GM18858 (cell line): Measurements from ENCODE around the gene GPRC5A.
"Not testable (repeated sequence)": the region's sequence is repeated elsewhere in the genome, so short reads cannot be mapped to it uniquely, and the experiment has no call there.

Experiments
- ATAC-seq: cut with Tn5 transposase; IDR thresholded peaks from one replicate; pipeline ENCODE4 v1.9.1; 2021; ENCODE audit not compliant: unreplicated experiment

Gene GPRC5A

GRCh38 chr12:12891080-12891880, at the start of gene GPRC5A:
TSS of gene GPRC5A (plus strand) at chr12:12891562. CDS start at chr12:12908250, 16,688 bp downstream.
- no peak for ATAC-seq

GRCh38 chr12:12845794-12846243, 45.5 kb upstream of the GPRC5A start:
- no peak for ATAC-seq

- not testable (repeated sequence) for ATAC-seq
These were observed 44.6 kb upstream of the GPRC5A start for GRCh38 chr12:12846780-12847179.

GRCh38 chr12:12853435-12853834, 37.9 kb upstream of the GPRC5A start:
- no peak for ATAC-seq

GRCh38 chr12:12859690-12860089, 31.7 kb upstream of the GPRC5A start:
- no peak for ATAC-seq

GRCh38 chr12:12864243-12864642, 27.1 kb upstream of the GPRC5A start:
- no peak for ATAC-seq

- ATAC-seq: no peak
These were observed 22.7 kb upstream of the GPRC5A start for GRCh38 chr12:12868477-12869235.

- ATAC-seq: no peak
These were observed 20.9 kb upstream of the GPRC5A start for GRCh38 chr12:12870465-12870864.

- ATAC-seq: no peak
These were observed 19.7 kb upstream of the GPRC5A start for GRCh38 chr12:12871587-12872138.

- ATAC-seq: no peak
These were observed 19.0 kb upstream of the GPRC5A start for GRCh38 chr12:12872139-12872933.

- ATAC-seq: no peak
These were observed 18.5 kb upstream of the GPRC5A start for GRCh38 chr12:12872934-12873275.

GRCh38 chr12:12874029-12874428, 17.3 kb upstream of the GPRC5A start:
- ATAC-seq: no peak

GRCh38 chr12:12875301-12875700, 16.1 kb upstream of the GPRC5A start:
- ATAC-seq: not testable (repeated sequence)

GRCh38 chr12:12877153-12877768, 14.1 kb upstream of the GPRC5A start:
- ATAC-seq: no peak

- ATAC-seq: no peak
These were observed 13.4 kb upstream of the GPRC5A start for GRCh38 chr12:12877781-12878455.

- ATAC-seq: no peak
These were observed 10.8 kb upstream of the GPRC5A start for GRCh38 chr12:12880537-12880936.

- no peak for ATAC-seq
These were observed 10.0 kb upstream of the GPRC5A start for GRCh38 chr12:12881151-12881909.

- ATAC-seq: no peak
These were observed 9.1 kb upstream of the GPRC5A start for GRCh38 chr12:12882288-12882687.

GRCh38 chr12:12883369-12884001, 7.9 kb upstream of the GPRC5A start:
- no peak for ATAC-seq
